Measurements from ENCODE around the gene UPF2.
"Not testable (repeated sequence)": the region's sequence is repeated elsewhere in the genome, so short reads cannot be mapped to it uniquely, and the experiment has no call there.

The UPF2 gene

DNA sequence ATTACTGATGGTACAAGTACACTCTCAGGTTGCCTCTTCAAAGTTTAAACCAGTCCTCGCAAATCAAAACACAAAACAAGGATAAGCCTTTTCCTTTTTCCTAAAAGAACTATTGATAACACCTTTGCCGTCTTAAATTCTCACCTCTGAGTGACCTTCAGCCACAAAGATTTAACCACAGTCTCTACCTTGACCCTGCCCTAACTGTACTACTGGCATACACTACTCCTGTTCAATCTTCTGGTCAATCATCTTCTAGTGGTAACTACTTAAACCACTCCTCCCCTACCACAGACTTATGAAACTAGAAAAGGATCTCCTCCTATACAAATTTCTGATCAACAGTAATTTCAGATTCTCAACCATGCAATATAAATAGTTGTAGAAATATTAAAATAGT lies 15.1 kb downstream of the UPF2 start:
- no peak for TF ChIP-seq TAF1 (IDR thresholded peaks at IDR 0.05; ENCODE audit: borderline replicate concordance, low read depth, low read length)
- TF ChIP-seq POLR2AphosphoS5 (IDR thresholded peaks at IDR 0.05; ENCODE audit: low read depth, low read length) = peak; percentile 33; the same call in 1 of the 2 replicates
- no peak for TF ChIP-seq POLR2A (IDR thresholded peaks at IDR 0.05; ENCODE audit: low read depth, low read length)
- DNase-seq (ENCODE audit: insufficient read length) (no peak), FAIRE-seq (no peak)

GRCh38 chr10:12025591-12025990 lies 17.0 kb downstream of the UPF2 start:
- DNase-seq (ENCODE audit: insufficient read length) (no peak), FAIRE-seq (no peak)
- TF ChIP-seq TAF1 (IDR thresholded peaks at IDR 0.05; ENCODE audit: borderline replicate concordance, low read depth, low read length) (no peak), POLR2AphosphoS5 (IDR thresholded peaks at IDR 0.05; ENCODE audit: low read depth, low read length) (no peak), POLR2A (IDR thresholded peaks at IDR 0.05; ENCODE audit: low read depth, low read length) (no peak)

- no peak for DNase-seq (ENCODE audit: insufficient read length)
- TF ChIP-seq POLR2A (IDR thresholded peaks at IDR 0.05; ENCODE audit: low read depth, low read length) (no peak), POLR2AphosphoS5 (IDR thresholded peaks at IDR 0.05; ENCODE audit: low read depth, low read length) (no peak), TAF1 (IDR thresholded peaks at IDR 0.05; ENCODE audit: borderline replicate concordance, low read depth, low read length) (no peak)
- no peak for FAIRE-seq
These were observed 19.9 kb downstream of the UPF2 start for GRCh38 chr10:12022580-12023257.

- no peak for FAIRE-seq
- no peak for DNase-seq (ENCODE audit: insufficient read length)
- TF ChIP-seq TAF1 (IDR thresholded peaks at IDR 0.05; ENCODE audit: borderline replicate concordance, low read depth, low read length) (no peak), POLR2AphosphoS5 (IDR thresholded peaks at IDR 0.05; ENCODE audit: low read depth, low read length) (no peak), POLR2A (IDR thresholded peaks at IDR 0.05; ENCODE audit: low read depth, low read length) (no peak)
These were observed 22.0 kb downstream of the UPF2 start for GRCh38 chr10:12020574-12020973.

DNA sequence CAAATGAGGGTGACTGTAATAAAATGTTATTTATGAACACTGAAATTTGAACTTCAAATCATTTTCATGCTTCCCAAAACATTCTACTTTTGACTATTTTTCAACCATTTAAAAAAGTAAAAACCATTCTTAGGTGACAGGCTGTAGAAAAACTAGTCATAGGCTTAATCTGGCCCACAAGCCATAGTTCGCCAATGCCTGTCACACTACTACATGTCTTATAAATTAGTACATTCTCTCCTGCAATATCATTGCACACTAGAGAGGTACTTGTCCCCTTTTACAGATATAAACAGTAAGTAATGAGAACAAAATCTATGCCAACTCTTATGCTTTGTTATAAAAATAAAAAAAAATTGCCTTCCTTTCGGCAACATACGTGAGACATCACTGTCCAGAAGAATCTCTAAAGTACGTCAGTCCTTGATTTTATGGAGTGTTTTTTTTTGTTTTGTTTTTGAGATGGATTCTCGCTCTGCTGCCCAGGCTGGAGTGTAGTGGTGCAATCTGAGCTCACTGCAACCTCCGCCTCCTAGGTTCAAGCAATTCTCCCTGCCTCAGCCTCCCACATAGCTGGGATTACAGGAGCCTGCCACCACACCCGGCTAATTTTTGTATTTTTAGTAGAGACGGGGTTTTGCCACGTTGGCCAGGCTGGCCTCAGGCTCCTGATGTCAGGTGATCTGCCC lies 23.2 kb downstream of the UPF2 start:
- DNase-seq (ENCODE audit: insufficient read length) = no peak
- FAIRE-seq = no peak
- no peak for TF ChIP-seq POLR2A (IDR thresholded peaks at IDR 0.05; ENCODE audit: low read depth, low read length)
- TF ChIP-seq TAF1 (IDR thresholded peaks at IDR 0.05; ENCODE audit: borderline replicate concordance, low read depth, low read length) = no peak
- no peak for TF ChIP-seq POLR2AphosphoS5 (IDR thresholded peaks at IDR 0.05; ENCODE audit: low read depth, low read length)

GRCh38 chr10:12018438-12019282 lies 23.9 kb downstream of the UPF2 start:
- TF ChIP-seq POLR2AphosphoS5 (IDR thresholded peaks at IDR 0.05; ENCODE audit: low read depth, low read length) = no peak
- no peak for TF ChIP-seq POLR2A (IDR thresholded peaks at IDR 0.05; ENCODE audit: low read depth, low read length)
- no peak for TF ChIP-seq TAF1 (IDR thresholded peaks at IDR 0.05; ENCODE audit: borderline replicate concordance, low read depth, low read length)
- no peak for FAIRE-seq
- no peak for DNase-seq (ENCODE audit: insufficient read length)

DNA sequence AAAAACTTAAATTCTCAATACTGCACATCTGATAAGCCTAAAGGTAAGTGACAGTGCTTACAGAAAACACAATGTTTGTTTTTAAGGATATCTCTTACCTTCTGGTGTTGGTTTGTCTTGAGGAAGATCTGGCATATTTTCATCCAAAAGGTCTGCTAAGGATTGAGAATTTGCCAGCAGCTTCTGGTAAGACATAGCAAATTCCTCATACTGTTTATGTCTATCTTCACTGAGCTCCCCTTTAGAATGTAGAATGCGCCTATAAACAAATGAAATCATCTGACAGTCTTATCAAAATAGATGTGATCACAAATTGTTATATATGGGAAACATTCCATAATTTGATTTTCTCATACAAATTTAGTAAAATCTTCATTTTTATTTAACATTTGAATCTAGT lies 28.7 kb downstream of the UPF2 start:
- TF ChIP-seq POLR2AphosphoS5 (IDR thresholded peaks at IDR 0.05; ENCODE audit: low read depth, low read length) = no peak
- no peak for TF ChIP-seq POLR2A (IDR thresholded peaks at IDR 0.05; ENCODE audit: low read depth, low read length)
- TF ChIP-seq TAF1 (IDR thresholded peaks at IDR 0.05; ENCODE audit: borderline replicate concordance, low read depth, low read length) = no peak
- no peak for FAIRE-seq
- DNase-seq (ENCODE audit: insufficient read length) = no peak

DNA sequence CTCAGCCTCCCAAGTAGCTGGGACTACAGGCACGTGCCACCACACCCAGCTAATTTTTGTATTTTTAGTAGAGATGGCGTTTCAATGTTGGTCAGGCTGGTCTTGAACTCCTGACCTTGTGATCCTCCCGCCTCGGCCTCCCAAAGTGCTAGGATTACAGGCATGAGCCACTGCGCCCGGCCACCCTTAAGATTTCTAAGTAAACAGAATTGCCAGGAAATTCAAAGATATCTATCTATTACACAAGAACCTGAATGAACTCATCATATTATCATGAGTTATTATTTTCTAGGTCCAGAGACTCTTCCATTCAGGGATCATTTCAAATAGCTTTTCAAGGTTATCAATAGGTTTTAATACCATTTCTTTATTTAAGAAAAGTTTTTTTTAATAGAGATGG lies 29.2 kb downstream of the UPF2 start:
- FAIRE-seq; DNase-seq (ENCODE audit: insufficient read length): not testable (repeated sequence)

DNA sequence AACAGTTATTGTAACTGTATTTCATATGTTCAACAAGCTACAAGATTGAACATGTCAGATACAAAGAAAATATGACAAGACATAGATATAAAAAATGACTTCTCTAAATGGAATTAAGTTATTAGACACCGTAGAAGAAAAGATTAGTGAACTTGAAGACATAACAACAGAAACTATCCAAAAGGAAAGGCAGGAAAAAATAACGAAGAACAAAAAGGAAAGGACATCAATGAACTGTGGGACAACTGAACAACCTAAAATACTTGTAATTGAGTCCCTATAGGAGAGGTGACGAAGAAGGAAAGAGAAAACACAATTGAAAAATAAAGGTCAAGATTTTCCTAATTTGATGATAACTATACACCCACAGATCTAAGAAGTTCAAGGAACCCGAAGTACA lies 32.3 kb downstream of the UPF2 start:
- DNase-seq (ENCODE audit: insufficient read length) (no peak), FAIRE-seq (no peak)
- TF ChIP-seq TAF1 (IDR thresholded peaks at IDR 0.05; ENCODE audit: borderline replicate concordance, low read depth, low read length) (no peak), POLR2A (IDR thresholded peaks at IDR 0.05; ENCODE audit: low read depth, low read length) (no peak)

DNA sequence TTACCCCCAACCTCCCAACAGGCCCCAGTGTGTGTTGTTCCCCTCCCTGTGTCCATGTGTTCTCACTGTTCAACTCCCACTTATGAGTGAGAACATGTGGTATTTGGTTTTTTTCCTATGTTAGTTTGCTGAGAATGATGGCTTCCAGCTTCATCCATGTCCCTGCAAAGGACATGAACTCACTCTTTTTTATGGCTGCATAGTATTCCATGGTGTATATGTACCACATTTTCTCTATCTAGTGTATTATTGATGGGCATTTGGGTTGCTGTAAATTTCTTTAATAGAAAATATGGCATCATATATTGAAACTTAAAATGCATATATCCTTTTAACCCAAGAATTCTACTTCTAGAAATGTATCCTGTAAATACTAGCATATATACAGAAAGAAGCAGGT lies 33.8 kb downstream of the UPF2 start:
- DNase-seq (ENCODE audit: insufficient read length); FAIRE-seq: not testable (repeated sequence)

- no peak for FAIRE-seq
- DNase-seq (ENCODE audit: insufficient read length) = no peak
- TF ChIP-seq TAF1 (IDR thresholded peaks at IDR 0.05; ENCODE audit: borderline replicate concordance, low read depth, low read length) (no peak), POLR2A (IDR thresholded peaks at IDR 0.05; ENCODE audit: low read depth, low read length) (no peak), POLR2AphosphoS5 (IDR thresholded peaks at IDR 0.05; ENCODE audit: low read depth, low read length) (no peak)
These were observed 35.9 kb downstream of the UPF2 start for GRCh38 chr10:12006671-12007070.

Measured in GM12892 (cell line).